ENCODE results near the gene NCAPG2. TPM values are rescaled to one million over a fixed set of nuclear protein-coding genes. Genes with fewer than 3 reads are reported as not detected.
A peak's percentile ranks its signal among the peaks of the same experiment; 100 is the strongest.
"Not testable (repeated sequence)": the region's sequence is repeated elsewhere in the genome, so short reads cannot be mapped to it uniquely, and the experiment has no call there.

NCAPG2 gene
- total RNA-seq, 1 donor from 2014 or later = 11.7 TPM

- intact Hi-C loops (cut with DNase I) = no loop called here
- ATAC-seq = no peak
- no peak for DNase-seq (ENCODE audit: low spot score)
Measured at GRCh38 chr7:158722574-158723237, 18.1 kb upstream of the NCAPG2 start.

DNA sequence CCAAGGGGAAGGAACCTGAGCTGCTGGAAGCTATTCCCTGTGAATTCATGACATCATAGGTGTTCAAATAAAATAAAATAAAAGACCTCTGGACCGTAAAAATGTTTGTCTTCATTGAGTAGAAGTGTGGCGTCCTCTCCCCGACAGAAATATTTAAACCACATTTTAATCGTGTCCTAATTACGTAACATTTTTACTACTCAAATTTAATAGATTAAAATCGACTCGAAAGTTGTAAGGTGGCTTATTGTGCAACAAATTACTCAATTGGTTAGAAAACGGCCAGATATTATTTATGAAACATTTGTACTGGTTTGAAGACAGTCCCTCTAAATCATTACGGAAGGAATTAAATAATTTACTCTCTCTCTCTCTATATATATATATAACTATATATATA, 15.5 kb upstream of the NCAPG2 start:
- DNase-seq (ENCODE audit: low spot score) = no peak
- ATAC-seq = no peak
- intact Hi-C loops (cut with DNase I) = no loop called here

DNA sequence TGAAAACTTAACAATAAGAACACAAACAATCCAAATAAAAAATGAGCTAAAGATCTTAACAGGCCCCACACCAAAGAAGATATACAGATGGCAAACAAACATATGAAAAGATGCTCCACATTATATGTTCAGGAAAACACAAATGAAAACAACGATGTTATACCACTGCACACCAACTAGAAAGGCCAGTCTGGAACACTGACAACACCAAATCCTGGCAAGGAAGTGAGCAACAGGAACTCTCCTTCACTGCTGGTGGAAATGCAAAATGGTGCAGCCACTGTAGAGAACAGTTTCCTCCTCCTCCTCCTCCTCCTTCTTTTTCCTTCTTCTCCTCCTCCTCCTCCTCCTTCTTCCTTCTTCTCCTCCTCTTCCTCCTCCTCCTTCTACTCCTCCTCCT, 12.2 kb upstream of the NCAPG2 start:
- ATAC-seq = no peak

DNA sequence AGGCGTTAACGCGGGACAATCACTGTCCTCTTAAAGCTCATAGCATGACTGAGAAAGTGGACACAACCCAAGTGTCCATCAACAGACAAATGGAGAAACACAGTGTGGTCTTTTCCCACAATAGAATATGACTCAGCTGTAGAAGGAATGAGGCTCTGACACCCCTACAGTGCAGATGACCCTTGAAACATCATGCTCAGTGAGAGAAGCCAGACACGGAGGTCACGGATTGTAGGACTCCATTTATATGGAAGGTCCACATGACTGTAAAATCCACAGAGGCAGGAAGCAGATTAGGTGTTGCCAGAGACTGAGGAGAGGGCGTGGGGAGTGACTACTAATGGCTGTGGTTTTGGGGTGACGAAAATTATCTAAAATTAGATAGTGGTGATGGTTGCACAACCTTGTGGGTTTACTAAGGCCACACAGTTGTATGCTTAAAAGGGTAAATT, 6.1 kb upstream of the NCAPG2 start:
- ATAC-seq (peak; percentile 12), DNase-seq (ENCODE audit: low spot score) (no peak)
- intact Hi-C loops (cut with DNase I) = no loop called here

More for the DNA sequence above, 12.2 kb upstream of the NCAPG2 start:
- intact Hi-C loops (cut with DNase I) = no loop called here
- DNase-seq (ENCODE audit: low spot score) = no peak

GRCh38 chr7:158707610-158708009, 3.0 kb upstream of the NCAPG2 start:
- DNase-seq (ENCODE audit: low spot score) = no peak
- ATAC-seq = no peak
- intact Hi-C loops (cut with DNase I) = no loop called here

- no peak for ATAC-seq
- intact Hi-C loops (cut with DNase I) = no loop called here
- no peak for DNase-seq (ENCODE audit: low spot score)
Measured at GRCh38 chr7:158706710-158707590, 2.3 kb upstream of the NCAPG2 start.

DNA sequence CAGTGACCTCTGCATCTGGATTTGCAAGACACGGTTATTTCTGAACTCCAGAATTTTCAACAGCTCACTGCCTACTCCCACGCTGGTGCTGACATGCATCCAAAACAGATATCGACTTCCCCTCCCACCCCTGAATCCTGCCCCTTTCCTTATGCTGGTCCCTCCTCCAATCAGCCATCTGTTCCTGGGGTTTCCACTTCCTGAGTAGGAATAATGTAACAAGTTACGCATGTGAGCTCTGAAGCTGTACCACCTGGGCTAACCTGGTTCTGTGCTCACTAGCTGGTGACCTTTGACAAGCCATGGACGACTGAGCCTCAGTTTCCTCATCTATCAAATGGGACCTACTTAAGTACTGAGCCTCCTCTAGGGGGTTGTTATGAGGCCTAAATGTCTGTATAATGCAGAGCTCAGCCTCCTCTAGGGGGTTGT, 1.7 kb upstream of the NCAPG2 start:
- intact Hi-C loops (cut with DNase I) = no loop called here
- ATAC-seq (no peak), DNase-seq (ENCODE audit: low spot score) (no peak)

DNA sequence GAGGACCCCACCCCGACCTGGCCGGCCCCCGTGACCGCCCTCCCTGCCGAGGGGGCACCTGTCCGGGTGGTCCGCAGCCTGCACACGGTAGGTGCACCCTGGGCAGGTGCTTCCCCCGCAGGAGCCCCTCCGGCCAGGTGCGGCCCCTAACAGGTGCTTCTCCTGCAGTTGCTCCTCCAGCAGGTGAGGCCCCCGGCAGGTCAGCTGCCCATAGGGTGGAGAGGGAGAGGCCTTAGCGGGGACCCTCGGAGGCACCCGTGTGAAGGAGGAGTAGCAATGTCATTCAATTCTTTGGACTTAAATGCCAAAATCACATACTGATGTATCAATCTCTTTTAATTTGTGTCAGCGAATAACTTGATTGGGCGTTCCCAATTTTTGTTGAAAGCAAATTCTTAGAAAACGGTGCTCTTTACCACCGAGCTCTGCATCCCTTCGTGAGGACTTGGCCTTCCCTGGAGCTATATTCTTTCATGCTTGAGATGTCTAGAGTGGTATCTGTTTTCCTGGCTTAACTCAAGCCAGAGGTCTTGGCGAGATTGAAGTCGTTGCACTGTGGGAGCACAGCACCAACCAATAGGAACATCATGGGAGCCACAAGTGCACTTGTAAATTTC, 738 bp upstream of the NCAPG2 start:
- intact Hi-C loops (cut with DNase I) = no loop called here
- no peak for ATAC-seq
- no peak for DNase-seq (ENCODE audit: low spot score)

DNA sequence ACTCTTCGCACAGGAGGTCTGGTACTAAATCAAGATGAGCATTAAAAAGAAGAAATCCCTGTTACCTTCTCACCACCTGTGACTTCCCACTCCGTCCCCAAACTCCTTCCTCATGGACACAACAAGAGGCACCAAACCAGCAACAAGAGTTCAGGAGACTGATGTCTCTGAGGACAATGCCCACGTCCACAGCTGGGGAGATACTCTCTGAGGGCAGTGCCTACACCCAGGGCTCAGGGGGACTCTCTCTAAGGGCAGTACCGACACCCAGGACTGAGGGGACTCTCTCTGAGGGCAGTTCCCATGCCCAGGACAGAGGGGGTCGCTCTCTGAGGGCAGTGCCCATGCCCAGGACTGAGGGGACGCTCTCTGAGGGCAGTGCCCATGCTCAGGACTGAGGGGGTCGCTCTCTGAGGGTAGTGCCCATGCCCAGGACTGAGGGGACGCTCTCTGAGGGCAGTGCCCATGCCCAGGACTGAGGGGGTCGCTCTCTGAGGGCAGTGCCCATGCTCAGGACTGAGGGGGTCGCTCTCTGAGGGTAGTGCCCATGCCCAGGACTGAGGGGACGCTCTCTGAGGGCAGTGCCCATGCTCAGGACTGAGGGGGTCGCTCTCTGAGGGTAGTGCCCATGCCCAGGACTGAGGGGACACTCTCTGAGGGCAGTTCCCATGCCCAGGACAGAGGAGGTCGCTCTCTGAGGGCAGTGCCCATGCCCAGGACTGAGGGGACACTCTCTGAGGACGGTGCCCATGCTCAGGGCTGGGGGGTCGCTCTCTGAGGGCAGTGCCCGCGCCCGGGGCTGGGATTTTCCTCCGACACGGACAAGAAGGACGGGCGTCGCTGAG, 703 bp downstream of the NCAPG2 start:
- ATAC-seq; DNase-seq (ENCODE audit: low spot score); intact Hi-C loops (cut with DNase I): not testable (repeated sequence)

DNA sequence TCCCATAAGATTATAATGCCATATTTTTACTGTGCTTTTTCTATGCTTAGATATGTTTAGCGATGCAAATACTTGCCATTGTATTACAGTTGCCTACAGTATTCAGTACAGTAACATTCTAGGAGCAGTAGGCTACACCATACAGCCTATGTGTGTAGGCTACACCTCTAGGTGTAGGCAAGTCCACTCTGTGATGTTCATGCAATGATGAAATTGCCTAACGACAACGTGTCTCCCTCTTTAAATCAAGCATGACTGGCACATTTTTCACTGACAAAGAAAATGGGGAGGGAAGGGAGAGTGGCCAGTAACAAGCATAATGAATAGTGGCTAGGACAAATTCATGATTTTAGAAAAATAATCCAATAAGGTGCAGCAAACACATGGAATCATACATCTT, 1.7 kb downstream of the NCAPG2 start:
- ATAC-seq = no peak
- no peak for DNase-seq (ENCODE audit: low spot score)
- intact Hi-C loops (cut with DNase I) = no loop called here

DNA sequence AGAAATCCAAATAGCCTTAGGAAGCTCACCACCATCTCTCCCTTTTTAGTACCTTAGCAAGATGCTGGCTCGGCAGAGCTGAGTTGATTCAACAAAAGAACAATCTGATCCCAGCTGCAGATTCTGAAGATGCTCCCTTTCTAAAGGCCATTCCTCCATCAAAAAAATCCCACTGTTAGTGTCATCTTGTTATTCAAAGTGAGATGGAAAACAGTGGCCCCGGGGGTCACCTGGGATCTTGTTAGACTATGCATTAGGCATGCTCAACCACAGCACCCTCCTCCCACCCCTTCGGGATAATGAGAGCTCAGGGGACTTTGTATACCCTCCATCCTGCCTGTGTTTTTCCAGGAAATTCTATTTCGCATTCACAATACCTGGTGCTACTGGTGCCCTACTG, 2.4 kb downstream of the NCAPG2 start:
- ATAC-seq (no peak), DNase-seq (ENCODE audit: low spot score) (no peak)

DNA sequence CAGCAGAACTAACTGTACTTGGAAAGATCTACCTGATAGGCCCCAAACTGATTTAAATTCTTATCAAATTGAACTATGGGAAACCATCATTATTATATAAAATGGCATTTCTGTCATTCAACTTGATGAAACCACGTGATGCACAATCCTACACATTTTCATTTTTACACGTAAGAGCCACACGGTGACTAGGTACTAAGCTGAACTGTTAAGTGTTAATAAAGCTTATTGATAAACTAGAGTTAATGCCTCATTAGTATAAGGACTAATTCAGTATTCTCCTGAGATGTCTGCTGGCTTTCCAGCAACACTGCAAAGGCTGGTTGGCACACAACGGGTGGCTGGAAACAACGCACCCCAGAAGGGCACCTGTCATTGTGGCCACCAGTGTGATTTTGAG, 4.6 kb downstream of the NCAPG2 start:
- DNase-seq (ENCODE audit: low spot score) (no peak), ATAC-seq (no peak)
- intact Hi-C loops (cut with DNase I) = no loop called here

More for the DNA sequence above, 2.4 kb downstream of the NCAPG2 start:
- intact Hi-C loops (cut with DNase I) = no loop called here

DNA sequence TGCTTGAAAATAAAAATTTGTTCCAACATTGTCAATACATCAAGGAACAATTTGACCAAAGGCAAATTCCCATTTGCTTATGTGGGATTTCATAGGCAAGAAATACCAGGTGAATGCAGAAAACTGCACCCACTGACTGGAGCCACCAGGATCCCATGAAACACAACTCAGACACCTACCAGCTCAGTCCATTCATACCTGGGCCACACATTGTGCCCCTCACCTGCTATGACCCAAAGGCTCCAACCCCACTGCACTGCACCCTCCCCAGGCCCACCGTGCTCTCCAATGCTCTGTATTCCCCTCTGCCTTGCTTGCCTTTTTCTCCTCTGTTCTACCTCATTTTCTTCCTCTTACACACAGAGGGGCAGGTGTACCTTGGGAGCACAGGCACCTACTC, 5.3 kb downstream of the NCAPG2 start:
- ATAC-seq (no peak), DNase-seq (ENCODE audit: low spot score) (no peak)
- intact Hi-C loops (cut with DNase I) = loop anchor here (5.0 kb wide), 1 partner anchor 717 kb away; no protein-coding TSS in a partner anchor

DNA sequence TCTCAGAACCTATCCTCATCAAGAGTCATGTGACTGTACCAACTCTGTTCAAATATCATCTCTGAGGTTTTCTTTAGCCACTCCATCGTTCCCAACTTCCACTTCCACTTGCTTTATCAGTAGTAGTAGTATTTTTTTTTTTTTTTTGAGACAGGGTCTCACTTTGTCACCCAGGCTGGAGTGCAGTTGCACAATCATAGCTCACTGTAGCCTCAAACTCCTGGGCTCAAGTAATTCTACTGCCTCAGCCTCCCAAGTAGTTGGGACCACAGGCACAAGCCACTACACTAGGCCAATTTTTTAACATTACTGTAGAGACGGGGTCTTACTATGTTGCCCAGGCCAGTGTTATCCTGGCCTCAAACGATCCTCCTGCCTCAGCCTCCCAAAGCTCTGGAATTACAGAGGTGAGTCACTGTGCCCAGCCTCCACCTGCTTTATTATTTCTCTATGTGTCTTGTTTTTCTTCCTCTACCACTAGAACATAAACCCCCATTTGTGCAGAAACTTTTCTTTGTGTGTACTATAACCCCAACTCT, 5.9 kb downstream of the NCAPG2 start:
- intact Hi-C loops (cut with DNase I) = loop anchor here (5.0 kb wide), 1 partner anchor 716 kb away; no protein-coding TSS in a partner anchor
- DNase-seq (ENCODE audit: low spot score) (no peak), ATAC-seq (no peak)

DNA sequence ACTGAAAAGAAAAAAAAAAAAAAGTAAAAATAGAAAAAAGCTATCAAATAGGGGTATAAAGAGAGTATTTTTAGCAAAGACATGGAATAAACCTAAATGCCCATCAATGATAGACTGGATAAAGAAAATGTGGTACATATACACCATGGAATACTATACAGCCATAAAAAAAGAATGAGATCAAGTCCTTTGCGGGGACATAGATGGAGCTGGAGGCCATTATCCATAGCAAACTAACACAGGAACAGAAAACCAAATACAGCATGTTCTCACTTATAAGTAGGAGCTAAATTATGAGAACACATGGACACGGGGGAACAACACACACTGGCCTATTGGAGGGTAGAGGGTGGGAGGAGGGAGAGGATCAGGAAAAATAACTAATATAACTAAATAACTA, 7.0 kb downstream of the NCAPG2 start:
- DNase-seq (ENCODE audit: low spot score); ATAC-seq: not testable (repeated sequence)
- intact Hi-C loops (cut with DNase I) = loop anchor here (5.0 kb wide), 1 partner anchor 715 kb away; no protein-coding TSS in a partner anchor

DNA sequence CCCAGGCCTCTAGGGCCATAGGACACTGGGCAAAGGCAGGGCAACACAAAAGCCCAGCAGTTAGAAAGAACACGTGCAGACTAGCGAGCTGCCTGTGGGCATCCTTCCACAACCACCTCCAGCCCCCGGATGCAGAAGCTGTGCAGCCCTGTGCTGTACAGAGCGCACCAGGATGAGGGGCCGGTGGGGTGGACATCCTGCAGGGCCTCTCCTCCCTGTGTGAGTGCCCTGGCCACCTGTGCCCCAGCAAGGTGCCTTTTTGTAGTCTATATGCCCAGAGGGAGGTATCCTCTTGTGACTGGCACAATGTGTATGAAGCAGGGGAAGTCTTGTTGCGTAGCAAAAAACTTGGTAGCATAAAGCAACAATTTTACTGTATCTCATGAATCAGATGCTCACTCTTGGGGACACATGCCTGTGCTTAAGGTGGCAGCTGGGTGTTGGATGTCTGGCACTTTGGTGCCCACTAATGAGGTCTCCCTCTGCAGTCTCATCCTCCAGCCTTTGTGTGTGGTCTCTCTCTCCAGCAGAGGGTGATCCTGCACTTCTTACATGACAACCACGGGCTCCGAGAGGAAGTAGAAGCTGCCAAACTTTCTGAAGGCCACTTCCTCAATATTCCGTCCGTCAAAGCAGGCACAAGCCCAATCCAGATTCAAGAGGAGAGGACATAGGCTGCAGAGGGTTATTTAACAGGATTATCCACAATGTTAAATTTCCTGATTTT, 8.7 kb downstream of the NCAPG2 start:
- peak; percentile 73 for DNase-seq (ENCODE audit: low spot score)
- intact Hi-C loops (cut with DNase I) = loop anchor here (5.0 kb wide), 1 partner anchor 714 kb away; no protein-coding TSS in a partner anchor
- peak; percentile 98 for ATAC-seq

GRCh38 chr7:158695056-158695455, 9.5 kb downstream of the NCAPG2 start:
- intact Hi-C loops (cut with DNase I) = loop anchor here (5.0 kb wide), 1 partner anchor 713 kb away; no protein-coding TSS in a partner anchor
- ATAC-seq (no peak), DNase-seq (ENCODE audit: low spot score) (no peak)

DNA sequence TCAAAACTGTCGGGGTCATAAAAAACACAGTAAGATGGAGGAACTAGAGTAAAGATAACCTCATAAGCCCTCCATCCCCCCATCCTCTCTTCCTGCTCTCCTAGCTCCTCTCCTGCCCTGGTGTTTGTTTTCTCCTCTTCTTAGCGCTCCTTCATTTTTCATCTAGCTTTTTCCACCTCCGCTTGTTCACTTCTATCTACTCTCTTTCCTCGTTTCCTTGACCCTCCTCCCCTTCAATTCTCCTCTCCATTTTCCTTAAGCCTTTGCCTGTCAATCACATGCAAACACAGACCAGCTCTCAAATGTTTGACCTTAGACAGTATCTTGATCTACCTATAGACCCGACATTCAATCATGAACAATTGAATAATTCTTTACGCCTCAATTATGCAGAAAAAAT, 10.0 kb downstream of the NCAPG2 start:
- no peak for ATAC-seq
- DNase-seq (ENCODE audit: low spot score) = no peak
- intact Hi-C loops (cut with DNase I) = loop anchor here (5.0 kb wide), 1 partner anchor 712 kb away; no protein-coding TSS in a partner anchor
